ENCODE data around the gene GABRD. TPM values are rescaled to one million over a fixed set of nuclear protein-coding genes. Genes with fewer than 3 reads are reported as not detected.

GABRD gene
- total RNA-seq, 1 experiment from 2014 or later = not detected

- DNase-seq = no peak
- ChIA-PET POLR2A (ENCODE audit: unreplicated experiment) (no interaction called here), CTCF (no interaction called here)
- Histone ChIP-seq H3K9me2 (ENCODE audit: insufficient read depth) (no peaks in the 10 kb centered on the region), H3K27ac (no peak overlapping the region), H3K4me1 (replicated peaks; ENCODE audit: insufficient read depth) (no peaks in the 10 kb centered on the region), H3K79me2 (ENCODE audit: low read depth) (no peaks in the 10 kb centered on the region), H3K4me2 (no peak overlapping the region), H3K4me3 (no peak overlapping the region), H4K20me1 (ENCODE audit: insufficient read depth) (no peaks in the 10 kb centered on the region), H3K36me3 (ENCODE audit: low read depth) (no peaks in the 10 kb centered on the region), H3K9me3 (ENCODE audit: insufficient read depth, low read depth) (peaks cover 4% of the 10 kb centered on the region; the same call in 1 of the 2 replicates), H3K27me3 (ENCODE audit: insufficient read depth, low read depth) (no peaks in the 10 kb centered on the region), H2AFZ (no peak overlapping the region), H3F3A (ENCODE audit: insufficient read depth, low read depth) (no peaks in the 10 kb centered on the region)
- BruUV-seq (replicated peaks) = no TSS peak
- no peak for TF ChIP-seq CTCF (conservative IDR thresholded peaks at IDR 0.05)
- no peak for TF ChIP-seq EZH2 (IDR thresholded peaks at IDR 0.05; ENCODE audit: low read depth)
- intact Hi-C loops (cut with micrococcal nuclease; ENCODE audit: unreplicated experiment) = no loop called here
Measured at GRCh38 chr1:2072891-2073290, 53.7 kb downstream of the GABRD start.

GRCh38 chr1:2073382-2074230 lies 54.5 kb downstream of the GABRD start:
- H4K20me1 ChIP-seq (ENCODE audit: insufficient read depth) = no peaks in the 10 kb centered on the region
- H3K4me3 ChIP-seq = no peak overlapping the region
- no peaks in the 10 kb centered on the region for H3K79me2 ChIP-seq (ENCODE audit: low read depth)
- no peaks in the 10 kb centered on the region for H3K27me3 ChIP-seq (ENCODE audit: insufficient read depth, low read depth)
- H3K4me2 ChIP-seq = no peak overlapping the region
- no peaks in the 10 kb centered on the region for H3K36me3 ChIP-seq (ENCODE audit: low read depth)
- no peak for TF ChIP-seq EZH2 (IDR thresholded peaks at IDR 0.05; ENCODE audit: low read depth)
- H3K4me1 ChIP-seq (replicated peaks; ENCODE audit: insufficient read depth) = no peaks in the 10 kb centered on the region
- POLR2A ChIA-PET (ENCODE audit: unreplicated experiment) = no interaction called here
- H3K9me3 ChIP-seq (ENCODE audit: insufficient read depth, low read depth) = peaks cover 4% of the 10 kb centered on the region; the same call in 1 of the 2 replicates
- intact Hi-C loops (cut with micrococcal nuclease; ENCODE audit: unreplicated experiment) = no loop called here
- CTCF ChIA-PET = no interaction called here
- no peaks in the 10 kb centered on the region for H3F3A ChIP-seq (ENCODE audit: insufficient read depth, low read depth)
- DNase-seq = no peak
- H2AFZ ChIP-seq = no peak overlapping the region
- BruUV-seq (replicated peaks) = no TSS peak
- no peaks in the 10 kb centered on the region for H3K9me2 ChIP-seq (ENCODE audit: insufficient read depth)
- H3K27ac ChIP-seq = no peak overlapping the region

- no peak for DNase-seq
- no peaks in the 10 kb centered on the region for H3K79me2 ChIP-seq (ENCODE audit: low read depth)
- no peaks in the 10 kb centered on the region for H4K20me1 ChIP-seq (ENCODE audit: insufficient read depth)
- H3K27ac ChIP-seq = no peak overlapping the region
- H3K4me3 ChIP-seq = no peak overlapping the region
- intact Hi-C loops (cut with micrococcal nuclease; ENCODE audit: unreplicated experiment) = no loop called here
- ChIA-PET CTCF (no interaction called here), POLR2A (ENCODE audit: unreplicated experiment) (no interaction called here)
- H3K36me3 ChIP-seq (ENCODE audit: low read depth) = no peaks in the 10 kb centered on the region
- peaks cover 4% of the 10 kb centered on the region; the same call in 1 of the 2 replicates for H3K9me3 ChIP-seq (ENCODE audit: insufficient read depth, low read depth)
- H3K4me2 ChIP-seq = no peak overlapping the region
- H3K4me1 ChIP-seq (replicated peaks; ENCODE audit: insufficient read depth) = no peaks in the 10 kb centered on the region
- H2AFZ ChIP-seq = no peak overlapping the region
- H3F3A ChIP-seq (ENCODE audit: insufficient read depth, low read depth) = no peaks in the 10 kb centered on the region
- H3K27me3 ChIP-seq (ENCODE audit: insufficient read depth, low read depth) = no peaks in the 10 kb centered on the region
- TF ChIP-seq CTCF (conservative IDR thresholded peaks at IDR 0.05) = no peak
- no peak for TF ChIP-seq EZH2 (IDR thresholded peaks at IDR 0.05; ENCODE audit: low read depth)
- BruUV-seq (replicated peaks) = no TSS peak
- H3K9me2 ChIP-seq (ENCODE audit: insufficient read depth) = no peaks in the 10 kb centered on the region
Measured at GRCh38 chr1:2074396-2074795, 55.3 kb downstream of the GABRD start.

All from PC-9 (cell line).